GM11168 (cell line): ENCODE results near the gene SIM2.
"Not testable (repeated sequence)": the region's sequence is repeated elsewhere in the genome, so short reads cannot be mapped to it uniquely, and the experiment has no call there.

Experiments used
- in situ Hi-C: fragments of 300-500 bp; cut with MboI; formaldehyde crosslinking; loops from one replicate; pipeline ENCODE4 v1.12.0; 2022; ENCODE audit warnings: low sequenced_read_pairs; ENCODE audit not compliant: unreplicated experiment

SIM2 gene

GRCh38 chr21:36698981-36699545, at the start of gene SIM2:
Gene SIM2, plus strand, starts transcription at chr21:36699115. Its CDS starts 632 bp downstream, at chr21:36699747.
- in situ Hi-C loops, result no loop called here

GRCh38 chr21:36654324-36654723, 44.6 kb upstream of the SIM2 start:
- in situ Hi-C loops, result no loop called here

- in situ Hi-C loops, result no loop called here
These were observed 44.1 kb upstream of the SIM2 start for GRCh38 chr21:36654796-36655325.

- in situ Hi-C loops, result no loop called here
These were observed 42.8 kb upstream of the SIM2 start for GRCh38 chr21:36656138-36656537.

GRCh38 chr21:36657290-36657689, 41.6 kb upstream of the SIM2 start:
- in situ Hi-C loops, result not testable (repeated sequence)

GRCh38 chr21:36657999-36658398, 40.9 kb upstream of the SIM2 start:
- in situ Hi-C loops, result no loop called here

GRCh38 chr21:36658926-36659325, 40.0 kb upstream of the SIM2 start:
- in situ Hi-C loops, result no loop called here

- in situ Hi-C loops, result no loop called here
These were observed 37.2 kb upstream of the SIM2 start for GRCh38 chr21:36661511-36662309.

- in situ Hi-C loops, result no loop called here
These were observed 35.7 kb upstream of the SIM2 start for GRCh38 chr21:36663033-36663855.

- in situ Hi-C loops, result no loop called here
These were observed 34.3 kb upstream of the SIM2 start for GRCh38 chr21:36664662-36664990.

GRCh38 chr21:36665806-36666205, 33.1 kb upstream of the SIM2 start:
- in situ Hi-C loops, result no loop called here

- in situ Hi-C loops, result no loop called here
These were observed 30.2 kb upstream of the SIM2 start for GRCh38 chr21:36668713-36669112.

- in situ Hi-C loops, result no loop called here
These were observed 27.1 kb upstream of the SIM2 start for GRCh38 chr21:36671836-36672235.

- in situ Hi-C loops, result not testable (repeated sequence)
These were observed 26.6 kb upstream of the SIM2 start for GRCh38 chr21:36672296-36672695.

- in situ Hi-C loops, result no loop called here
These were observed 26.2 kb upstream of the SIM2 start for GRCh38 chr21:36672737-36673136.

- in situ Hi-C loops, result no loop called here
These were observed 22.6 kb upstream of the SIM2 start for GRCh38 chr21:36676039-36676950.

- in situ Hi-C loops, result no loop called here
These were observed 21.5 kb upstream of the SIM2 start for GRCh38 chr21:36677443-36677842.

- in situ Hi-C loops, result no loop called here
These were observed 20.4 kb upstream of the SIM2 start for GRCh38 chr21:36678538-36678937.

GRCh38 chr21:36681117-36681631, 17.7 kb upstream of the SIM2 start:
- in situ Hi-C loops, result no loop called here
